H1 (cell line): ENCODE results near the gene CHST11. TPM values are rescaled to one million over a fixed set of nuclear protein-coding genes. Genes with fewer than 3 reads are reported as not detected.

Experiments
- CTCF ChIA-PET: fragments of 300-600 bp; sonication (Branson Sonifier 250); formaldehyde crosslinking; loops from one replicate; lab custom pipeline; 2021; ENCODE audit not compliant: partially characterized antibody; lab: Charles Lee
- POLR2A ChIA-PET: fragments of 300-600 bp; sonication (Branson Sonifier 250); formaldehyde crosslinking; loops from one replicate; lab custom pipeline; 2021; ENCODE audit warnings: inconsistent platforms; ENCODE audit not compliant: partially characterized antibody; lab: Charles Lee
- DNase-seq, 2 experiments: peaks; one replicate each; pipeline versions ENCODE4 v3.0.0 to v3.0.0-alpha.2; 2010 to 2022; ENCODE audit warnings: low spot score in 2 of 2, low read depth in 1 of 2, mixed read lengths in 1 of 2
- FAIRE-seq: peaks from 2 replicates; lab custom pipeline; 2011; peaks lifted over from hg19 to GRCh38; lab: Jason Lieb, UNC
- H2AFZ ChIP-seq: 2 replicates; pipeline ENCODE4 v1.8.1; 2012; ENCODE audit warnings: low read length, inconsistent platforms
- H2AK5ac ChIP-seq: 2 replicates; pipeline ENCODE4 v1.6.1; 2013; ENCODE audit warnings: low read depth, low read length
- H2BK120ac ChIP-seq: replicated peaks from 2 replicates; pipeline ENCODE3; 2013; ENCODE audit warnings: low read depth, low read length, inconsistent platforms
- H2BK12ac ChIP-seq: 2 replicates; pipeline ENCODE4 v1.6.1; 2013; ENCODE audit warnings: low read depth, low read length
- H2BK15ac ChIP-seq: 2 replicates; pipeline ENCODE4 v1.6.1; 2013; ENCODE audit warnings: low read length
- H2BK20ac ChIP-seq: 2 replicates; pipeline ENCODE4 v1.6.1; 2013; ENCODE audit warnings: low read length
- H2BK5ac ChIP-seq: 2 replicates; pipeline ENCODE4 v1.6.1; 2013; ENCODE audit warnings: low read depth, low read length
- H3K14ac ChIP-seq: 2 replicates; pipeline ENCODE4 v1.6.1; 2013; ENCODE audit warnings: inconsistent platforms; ENCODE audit not compliant: insufficient read length
- H3K18ac ChIP-seq: 2 replicates; pipeline ENCODE4 v1.6.1; 2013; ENCODE audit warnings: low read length; ENCODE audit errors: extremely low read depth
- H3K23ac ChIP-seq: 2 replicates; pipeline ENCODE4 v1.6.1; 2013; ENCODE audit warnings: inconsistent platforms; ENCODE audit not compliant: insufficient read length
- H3K23me2 ChIP-seq: 2 replicates; pipeline ENCODE4 v1.6.1; 2013; ENCODE audit warnings: low read depth, low read length
- H3K27ac ChIP-seq: 2 replicates; pipeline ENCODE4 v1.6.1; 2011; ENCODE audit warnings: low read depth, low read length, inconsistent platforms
- H3K27me3 ChIP-seq, 4 experiments: replicated peaks in 1 of 4; 1 replicate in 1 of 4; 2 replicates in 3 of 4; pipeline versions ENCODE4 v1.6.1 to v1.8.1; 2011 to 2013; ENCODE audit warnings: low read length in 3 of 4, mild to moderate bottlenecking in 3 of 4, inconsistent platforms in 2 of 4, mixed read lengths in 2 of 4, moderate library complexity in 1 of 4; ENCODE audit not compliant: control insufficient read depth in 3 of 4, insufficient read depth in 3 of 4; ENCODE audit errors: extremely low read depth in 1 of 4
- H3K36me3 ChIP-seq, 4 experiments: 2 replicates each; pipeline versions ENCODE4 v1.6.1 to v1.8.1; 2011 to 2013; ENCODE audit warnings: mild to moderate bottlenecking in 4 of 4, low read length in 3 of 4, moderate library complexity in 2 of 4, control low read depth in 1 of 4, inconsistent platforms in 1 of 4; ENCODE audit not compliant: insufficient read depth in 4 of 4, control insufficient read depth in 2 of 4
- H3K4ac ChIP-seq: replicated peaks from 2 replicates; pipeline ENCODE3; 2013; ENCODE audit warnings: low read length, low read depth, mixed read lengths, inconsistent platforms; ENCODE audit not compliant: insufficient read length
- H3K4me1 ChIP-seq, 4 experiments: replicated peaks in 1 of 4; 1 replicate in 1 of 4; 2 replicates in 3 of 4; pipeline versions ENCODE4 v1.6.1 to v1.8.1; 2011 to 2013; ENCODE audit warnings: low read length in 3 of 4, inconsistent platforms in 2 of 4, mixed read lengths in 1 of 4; ENCODE audit not compliant: insufficient read depth in 4 of 4, control insufficient read depth in 3 of 4
- H3K4me2 ChIP-seq, 2 experiments: 2 replicates each; pipeline versions ENCODE4 v1.6.1 to v1.8.1; 2011 to 2013; ENCODE audit warnings: low read depth in 2 of 2, low read length in 2 of 2, control low read depth in 1 of 2, inconsistent platforms in 1 of 2, mild to moderate bottlenecking in 1 of 2; ENCODE audit not compliant: insufficient read depth in 1 of 2
- H3K4me3 ChIP-seq, 4 experiments: fragments of 200-600, 300-600 bp in 1 of 4; sonication (generic), shearing (Covaris generic), sonication (Bioruptor Twin) in 1 of 4; 2 replicates each; pipeline versions ENCODE4 v1.5.1 to v1.8.1; 2011 to 2016; ENCODE audit warnings: low read length in 4 of 4, low read depth in 3 of 4, control low read depth in 2 of 4, inconsistent platforms in 2 of 4, mild to moderate bottlenecking in 2 of 4, mixed read lengths in 1 of 4, moderate library complexity in 1 of 4; ENCODE audit not compliant: insufficient read depth in 2 of 4; ENCODE audit errors: extremely low read depth in 1 of 4
- H3K56ac ChIP-seq: replicated peaks from 2 replicates; pipeline ENCODE3; 2013; ENCODE audit warnings: low read depth, mild to moderate bottlenecking, mixed read lengths, low read length, inconsistent platforms; ENCODE audit not compliant: insufficient read length
- H3K79me1 ChIP-seq: 2 replicates; pipeline ENCODE4 v1.6.1; 2013; ENCODE audit warnings: low read depth, low read length, control low read depth
- H3K79me2 ChIP-seq, 2 experiments: 2 replicates each; pipeline versions ENCODE4 v1.6.1 to v1.8.1; 2012 to 2013; ENCODE audit warnings: low read length in 2 of 2, mild to moderate bottlenecking in 2 of 2, inconsistent platforms in 1 of 2; ENCODE audit not compliant: insufficient read depth in 2 of 2, control insufficient read depth in 1 of 2
- H3K9ac ChIP-seq, 4 experiments: replicated peaks in 1 of 4; 1 replicate in 1 of 4; 2 replicates in 3 of 4; pipeline versions ENCODE4 v1.6.1 to v1.8.1; 2011 to 2013; ENCODE audit warnings: low read depth in 3 of 4, low read length in 3 of 4, control low read depth in 2 of 4, mild to moderate bottlenecking in 2 of 4, moderate library complexity in 2 of 4, inconsistent platforms in 1 of 4; ENCODE audit errors: extremely low read depth in 1 of 4
- H3K9me3 ChIP-seq, 2 experiments: 2 replicates each; pipeline versions ENCODE4 v1.6.1 to v1.8.1; 2012 to 2013; ENCODE audit warnings: mild to moderate bottlenecking in 2 of 2, moderate library complexity in 2 of 2, control low read depth in 1 of 2, inconsistent platforms in 1 of 2, low read depth in 1 of 2, low read length in 1 of 2, mixed read lengths in 1 of 2; ENCODE audit not compliant: insufficient read depth in 2 of 2
- H4K20me1 ChIP-seq, 2 experiments: replicated peaks in 1 of 2; 2 replicates each; pipeline versions ENCODE3 to v1.8.1; 2011 to 2013; ENCODE audit warnings: inconsistent platforms in 2 of 2, low read length in 2 of 2, mild to moderate bottlenecking in 1 of 2; ENCODE audit not compliant: insufficient read depth in 2 of 2, control insufficient read depth in 1 of 2
- H4K5ac ChIP-seq: 2 replicates; pipeline ENCODE4 v1.6.1; 2013; ENCODE audit warnings: low read length, low read depth, mixed read lengths, inconsistent platforms; ENCODE audit not compliant: insufficient read length
- H4K8ac ChIP-seq: 2 replicates; pipeline ENCODE4 v1.8.0; 2013; ENCODE audit warnings: mild to moderate bottlenecking, moderate library complexity, low read length, inconsistent platforms; ENCODE audit not compliant: insufficient read depth; ENCODE audit errors: extremely low read depth
- H4K91ac ChIP-seq: replicated peaks from 2 replicates; pipeline ENCODE3; 2013; ENCODE audit warnings: low read length, mixed read lengths, inconsistent platforms; ENCODE audit not compliant: insufficient read length
- NRF1 ChIP-seq: IDR thresholded peaks from 2 replicates; pipeline ENCODE4 v1.6.1; 2011; ENCODE audit warnings: mild to moderate bottlenecking, low read depth, low read length, improper control_type of control experiment
- SUZ12 ChIP-seq: fragments of 200-600 bp; sonication (generic); IDR thresholded peaks from 2 replicates; pipeline ENCODE4 v1.6.1; 2012; ENCODE audit warnings: mild to moderate bottlenecking, inconsistent platforms, low read length, moderate library complexity, mixed read lengths
- TAF1 ChIP-seq: IDR thresholded peaks from 2 replicates; pipeline ENCODE4 v1.6.1; 2011; ENCODE audit warnings: mild to moderate bottlenecking, low read depth, low read length
- TEAD4 ChIP-seq: IDR thresholded peaks from 2 replicates; pipeline ENCODE4 v1.6.1; 2012; ENCODE audit warnings: low read depth, low read length, inconsistent platforms, mixed read lengths
- WGBS, 2 experiments: shearing (Covaris generic) in 1 of 2; methylation state at CpG; one replicate each; pipeline versions ENCODE4 v1.1.6 to v1.1.7; 2013 to 2015; ENCODE audit warnings: low lambda C conversion rate in 2 of 2, mixed read lengths in 2 of 2, inconsistent platforms in 1 of 2, low coverage in 1 of 2, missing lambda C conversion rate in 1 of 2; ENCODE audit not compliant: insufficient replicate concordance in 2 of 2, insufficient coverage in 1 of 2, insufficient read length in 1 of 2; ENCODE audit errors: extremely low coverage in 1 of 2, missing lambda C conversion rate in 1 of 2; 5-methylcytosine and 5-hydroxymethylcytosine counted together
- polyA plus RNA-seq, 7 experiments: library from polyadenylated mRNA; depleted of rRNA in 3 of 7; stranded (reverse) in 5 of 7; unstranded in 2 of 7; fragments of >200 nt in 5 of 7; fragments of 200-250 nt in 2 of 7; gene quantifications; 1 replicate in 5 of 7; 2 replicates in 1 of 7; 4 replicates in 1 of 7; pipeline versions ENCODE4 v1.2.1 to v1.2.3, GENCODE V29; 2011 to 2013; ENCODE audit warnings: missing spikeins in 2 of 7, mixed read lengths in 2 of 7
- total RNA-seq: library from RNA; stranded (reverse); fragmentation: NEBNext Ultra II Directional; extraction: Animal tissue kit (Norgen Biotek cat#: 25700); gene quantifications from 2 replicates; pipeline ENCODE4 v1.2.1, GENCODE V29; 2021
- TF ChIP-seq, protein P1 (sequence below): IDR thresholded peaks from 2 replicates; pipeline ENCODE4 v1.6.1; 2012; ENCODE audit warnings: low read length, inconsistent platforms

The CHST11 gene
- total and polyA plus RNA-seq, 2 of the 8 experiments (the other 6 are each of a cell fraction or from before 2014, with no cell fraction given), result 14.4 to 20.8 TPM

DNA sequence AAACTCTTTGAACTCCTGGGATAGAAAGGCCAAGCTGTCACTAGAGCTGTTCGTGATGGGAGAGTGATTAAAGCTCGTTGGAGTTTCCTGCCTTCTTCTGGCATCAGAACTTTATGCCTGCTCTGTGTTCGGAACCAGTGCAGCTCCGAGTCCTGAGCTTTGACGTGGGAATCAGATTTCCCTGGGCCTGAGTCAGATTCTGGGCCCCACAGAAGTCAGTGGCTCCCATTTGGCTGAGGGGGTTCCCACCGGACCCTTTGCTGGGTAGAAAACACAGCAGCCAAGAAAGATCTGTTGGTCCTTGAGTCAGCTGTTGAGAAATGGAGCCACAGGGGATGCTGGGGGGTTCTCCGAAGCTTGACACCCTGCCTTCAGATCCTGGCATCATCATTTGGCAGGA, 238.0 kb downstream of the CHST11 start:
- DNase-seq (no peak), FAIRE-seq (no peak)
- no peaks in the 10 kb centered on the region; a peak in 1 of 8 replicates for H3K36me3 ChIP-seq
- no peaks in the 10 kb centered on the region for H4K20me1 ChIP-seq
- 0 out of 2 replicates have a peak overlapping the region, but pooled peaks have one; percentile 37 for H2BK15ac ChIP-seq
- no peak overlapping the region for H4K91ac ChIP-seq
- no peak overlapping the region for H4K8ac ChIP-seq
- no peak overlapping the region for H3K23ac ChIP-seq
- CTCF ChIA-PET, result interaction anchor here (1.0 to 1.8 kb wide), 5 partner anchors 9 to 313 kb away, joined by 3 to 6 read pairs (median 5); no protein-coding TSS in a partner anchor
- no peak overlapping the region for H3K9ac ChIP-seq
- H3K4ac ChIP-seq, result no peak overlapping the region
- 82% methylated on average over 7 of the region's 7 CpGs; no CpG with 5 or more reads in 1 of the 2 experiments for WGBS, 2 experiments
- no peak overlapping the region for H4K5ac ChIP-seq
- no peak overlapping the region for H2BK5ac ChIP-seq
- H3K4me2 ChIP-seq, result no peak overlapping the region
- no peak overlapping the region for H3K56ac ChIP-seq
- H2BK120ac ChIP-seq, result no peak overlapping the region
- H3K18ac ChIP-seq, result no peak overlapping the region
- POLR2A ChIA-PET, result interaction anchor here (1.2 kb wide), 1 partner anchor 10 kb away, joined by 3 read pairs; no protein-coding TSS in a partner anchor
- H3K4me1 ChIP-seq, result peaks cover 0 to 6% (median 2%) of the 10 kb centered on the region in 4 experiments; a peak in 2 of 7 replicates
- H3K79me1 ChIP-seq, result no peaks in the 10 kb centered on the region
- no peak overlapping the region for H3K14ac ChIP-seq
- no peaks in the 10 kb centered on the region for H3K27me3 ChIP-seq
- no peak overlapping the region for H2BK20ac ChIP-seq
- peaks cover 3 to 6% of the 10 kb centered on the region in 2 experiments for H3K9me3 ChIP-seq
- no peak overlapping the region for H3K27ac ChIP-seq
- H2BK12ac ChIP-seq, result no peak overlapping the region
- no peak overlapping the region for H3K4me3 ChIP-seq
- no peaks in the 10 kb centered on the region for H3K23me2 ChIP-seq
- no peak overlapping the region for H2AFZ ChIP-seq
- no peaks in the 10 kb centered on the region for H3K79me2 ChIP-seq
- H2AK5ac ChIP-seq, result no peak overlapping the region
- TF ChIP-seq NRF1 (no peak), SUZ12 (no peak), TAF1 (no peak), TEAD4 (no peak)
- TF ChIP-seq, protein P1, sequence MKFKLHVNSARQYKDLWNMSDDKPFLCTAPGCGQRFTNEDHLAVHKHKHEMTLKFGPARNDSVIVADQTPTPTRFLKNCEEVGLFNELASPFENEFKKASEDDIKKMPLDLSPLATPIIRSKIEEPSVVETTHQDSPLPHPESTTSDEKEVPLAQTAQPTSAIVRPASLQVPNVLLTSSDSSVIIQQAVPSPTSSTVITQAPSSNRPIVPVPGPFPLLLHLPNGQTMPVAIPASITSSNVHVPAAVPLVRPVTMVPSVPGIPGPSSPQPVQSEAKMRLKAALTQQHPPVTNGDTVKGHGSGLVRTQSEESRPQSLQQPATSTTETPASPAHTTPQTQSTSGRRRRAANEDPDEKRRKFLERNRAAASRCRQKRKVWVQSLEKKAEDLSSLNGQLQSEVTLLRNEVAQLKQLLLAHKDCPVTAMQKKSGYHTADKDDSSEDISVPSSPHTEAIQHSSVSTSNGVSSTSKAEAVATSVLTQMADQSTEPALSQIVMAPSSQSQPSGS, result no peak
